Naive B cell (primary cell): ENCODE results near the gene MED31. TPM values are rescaled to one million over a fixed set of nuclear protein-coding genes. Genes with fewer than 3 reads are reported as not detected.

Experiments used
- ATAC-seq, 2 donors: fragments of 150-1000 bp; cut with Tn5 transposase; 2 replicates each; pipeline ENCODE4 v1.10.0; 2021; ENCODE audit warnings: low read depth in 2 of 2, mild to moderate bottlenecking in 2 of 2, moderate library complexity in 2 of 2
- DNase-seq: peaks from one replicate; pipeline ENCODE4 v3.0.0; 2022
- H3K27ac Mint-ChIP-seq, 6 donors: one replicate each; pipeline ENCODE4 v1.8.0; 2020 to 2022; ENCODE audit warnings: mild to moderate bottlenecking in 6 of 6, mixed read lengths in 6 of 6, moderate library complexity in 5 of 6, inconsistent platforms in 2 of 6
- H3K27me3 Mint-ChIP-seq, 3 donors: one replicate each; pipeline ENCODE4 v1.8.0; 2021 to 2022; ENCODE audit warnings: mixed read lengths in 3 of 3, mild to moderate bottlenecking in 1 of 3
- H3K36me3 Mint-ChIP-seq, 2 donors: one replicate each; pipeline ENCODE4 v1.8.0; 2020 to 2022; ENCODE audit warnings: mixed read lengths in 2 of 2, inconsistent platforms in 1 of 2, mild to moderate bottlenecking in 1 of 2
- H3K4me1 Mint-ChIP-seq, 3 donors: one replicate each; pipeline ENCODE4 v1.8.0; 2020 to 2022; ENCODE audit warnings: mixed read lengths in 3 of 3, inconsistent platforms in 1 of 3, mild to moderate bottlenecking in 1 of 3, moderate library complexity in 1 of 3
- H3K4me3 Mint-ChIP-seq, 8 donors: one replicate each; pipeline ENCODE4 v1.8.0; 2020 to 2022; ENCODE audit warnings: mild to moderate bottlenecking in 8 of 8, mixed read lengths in 8 of 8, moderate library complexity in 8 of 8, inconsistent platforms in 2 of 8
- H3K9me3 Mint-ChIP-seq, 7 donors: one replicate each; pipeline ENCODE4 v1.8.0; 2020 to 2022; ENCODE audit warnings: mixed read lengths in 7 of 7, mild to moderate bottlenecking in 5 of 7, inconsistent platforms in 2 of 7, moderate library complexity in 1 of 7
- polyA plus RNA-seq, 6 donors: library from polyadenylated mRNA; unstranded; fragments of 300-500 nt; fragmentation: Illumina TruSeq; gene quantifications; one replicate each; pipeline ENCODE4 v1.2.3, GENCODE V29; 2021; ENCODE audit warnings: low read depth in 6 of 6

MED31 gene
- polyA plus RNA-seq, 6 donors from 2014 or later: 25.7 to 33.8 (median 31.0) TPM

- no peak overlapping the region for H3K27ac Mint-ChIP-seq
- no peaks in the 10 kb centered on the region for H3K9me3 Mint-ChIP-seq
- H3K27me3 Mint-ChIP-seq: peaks cover 21 to 45% (median 43%) of the 10 kb centered on the region in 3 donors
- peaks cover 0 to 20% of the 10 kb centered on the region in 2 donors for H3K36me3 Mint-ChIP-seq
- DNase-seq (no peak), ATAC-seq (no peak)
- H3K4me3 Mint-ChIP-seq: no peak overlapping the region
- no peaks in the 10 kb centered on the region for H3K4me1 Mint-ChIP-seq
Measured at GRCh38 chr17:6684460-6684783, 33.0 kb upstream of the MED31 start.

- H3K9me3 Mint-ChIP-seq: no peaks in the 10 kb centered on the region
- DNase-seq (no peak), ATAC-seq (no peak)
- peaks cover 0 to 20% of the 10 kb centered on the region in 2 donors for H3K36me3 Mint-ChIP-seq
- peaks cover 0 to 1% (median 0%) of the 10 kb centered on the region in 3 donors for H3K4me1 Mint-ChIP-seq
- H3K4me3 Mint-ChIP-seq: peak overlapping the region in 1 of 8 donors; percentile 1
- H3K27ac Mint-ChIP-seq: no peak overlapping the region
- peaks cover 23 to 46% (median 46%) of the 10 kb centered on the region in 3 donors for H3K27me3 Mint-ChIP-seq
Measured at GRCh38 chr17:6683730-6684459, 32.5 kb upstream of the MED31 start.

GRCh38 chr17:6683081-6683684, 31.8 kb upstream of the MED31 start:
- H3K27me3 Mint-ChIP-seq: peaks cover 30 to 53% (median 53%) of the 10 kb centered on the region in 3 donors
- DNase-seq (no peak), ATAC-seq (no peak)
- no peak overlapping the region for H3K27ac Mint-ChIP-seq
- peaks cover 0 to 20% of the 10 kb centered on the region in 2 donors for H3K36me3 Mint-ChIP-seq
- H3K4me3 Mint-ChIP-seq: no peak overlapping the region
- H3K4me1 Mint-ChIP-seq: peaks cover 0 to 8% (median 0%) of the 10 kb centered on the region in 3 donors
- no peaks in the 10 kb centered on the region for H3K9me3 Mint-ChIP-seq

GRCh38 chr17:6682339-6682738, 30.9 kb upstream of the MED31 start:
- H3K4me1 Mint-ChIP-seq: peaks cover 0 to 15% (median 5%) of the 10 kb centered on the region in 3 donors
- H3K27ac Mint-ChIP-seq: no peak overlapping the region
- no peaks in the 10 kb centered on the region for H3K9me3 Mint-ChIP-seq
- H3K27me3 Mint-ChIP-seq: peaks cover 23 to 54% (median 54%) of the 10 kb centered on the region in 3 donors
- ATAC-seq: no peak
- DNase-seq: no peak
- no peak overlapping the region for H3K4me3 Mint-ChIP-seq
- H3K36me3 Mint-ChIP-seq: peaks cover 0 to 20% of the 10 kb centered on the region in 2 donors

DNA sequence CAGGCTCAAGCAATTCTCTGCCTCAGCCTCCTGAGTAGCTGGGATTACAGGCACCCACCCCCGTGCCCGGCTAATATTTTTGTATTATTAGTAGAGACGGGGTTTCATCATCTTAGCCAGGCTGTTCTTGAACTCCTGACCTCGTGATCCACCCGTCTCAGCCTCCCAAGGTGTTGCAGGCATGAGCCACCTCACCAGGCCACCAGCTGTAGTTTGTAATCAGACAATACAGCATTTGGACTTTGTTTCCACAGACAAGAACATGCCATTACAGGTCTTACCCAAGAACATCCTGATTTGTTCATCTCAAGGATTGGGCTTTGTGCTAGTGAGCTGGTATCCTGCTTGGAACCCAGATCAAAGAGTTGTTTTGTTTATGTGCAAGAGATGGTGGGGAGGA, 30.3 kb upstream of the MED31 start:
- DNase-seq (no peak), ATAC-seq (no peak)
- H3K4me3 Mint-ChIP-seq: no peak overlapping the region
- peaks cover 17 to 48% (median 47%) of the 10 kb centered on the region in 3 donors for H3K27me3 Mint-ChIP-seq
- no peak overlapping the region for H3K27ac Mint-ChIP-seq
- peaks cover 0 to 20% of the 10 kb centered on the region in 2 donors for H3K36me3 Mint-ChIP-seq
- H3K4me1 Mint-ChIP-seq: peaks cover 0 to 15% (median 5%) of the 10 kb centered on the region in 3 donors
- no peaks in the 10 kb centered on the region for H3K9me3 Mint-ChIP-seq

GRCh38 chr17:6681176-6681575, 29.8 kb upstream of the MED31 start:
- H3K4me3 Mint-ChIP-seq: no peak overlapping the region
- DNase-seq (no peak), ATAC-seq (no peak)
- peaks cover 0 to 15% (median 5%) of the 10 kb centered on the region in 3 donors for H3K4me1 Mint-ChIP-seq
- peaks cover 0 to 17% of the 10 kb centered on the region in 2 donors for H3K36me3 Mint-ChIP-seq
- H3K27me3 Mint-ChIP-seq: peaks cover 17 to 46% (median 43%) of the 10 kb centered on the region in 3 donors
- H3K27ac Mint-ChIP-seq: peak overlapping the region in 2 of 6 donors; percentile 19 to 53
- no peaks in the 10 kb centered on the region for H3K9me3 Mint-ChIP-seq

- H3K4me1 Mint-ChIP-seq: peaks cover 3 to 15% (median 5%) of the 10 kb centered on the region in 3 donors
- H3K27ac Mint-ChIP-seq: no peak overlapping the region
- ATAC-seq: no peak
- H3K4me3 Mint-ChIP-seq: no peak overlapping the region
- no peaks in the 10 kb centered on the region for H3K9me3 Mint-ChIP-seq
- no peak for DNase-seq
- peaks cover 0 to 9% of the 10 kb centered on the region in 2 donors for H3K36me3 Mint-ChIP-seq
- peaks cover 17 to 33% (median 33%) of the 10 kb centered on the region in 3 donors for H3K27me3 Mint-ChIP-seq
Measured at GRCh38 chr17:6679241-6679640, 27.8 kb upstream of the MED31 start.

DNA sequence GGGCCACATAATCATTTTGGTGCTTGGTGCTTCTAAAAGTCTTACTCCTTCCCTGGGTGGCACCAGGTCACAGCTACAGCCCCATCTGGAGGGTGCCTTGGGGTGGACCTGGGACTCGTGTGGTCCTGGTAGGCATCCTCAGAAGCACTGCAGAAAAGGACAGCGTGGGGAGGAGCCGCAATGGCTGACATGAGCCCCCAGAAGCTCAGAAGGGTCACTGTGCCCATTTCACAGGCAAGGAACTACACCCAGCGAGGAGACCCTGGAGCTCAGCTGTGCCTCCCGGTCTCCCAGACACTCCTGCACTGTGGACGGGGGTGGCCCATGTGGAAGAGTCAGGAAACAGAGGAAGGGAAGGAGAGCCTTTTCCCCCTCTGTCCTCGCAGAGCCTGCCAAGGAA, 26.5 kb upstream of the MED31 start:
- ATAC-seq (no peak), DNase-seq (no peak)
- Mint-ChIP-seq H3K36me3 (peaks cover 0 to 6% of the 10 kb centered on the region in 2 donors), H3K4me3 (no peak overlapping the region), H3K9me3 (no peaks in the 10 kb centered on the region), H3K4me1 (peaks cover 3 to 15% (median 9%) of the 10 kb centered on the region in 3 donors), H3K27ac (no peak overlapping the region), H3K27me3 (peaks cover 14 to 29% (median 26%) of the 10 kb centered on the region in 3 donors)

- peaks cover 14 to 24% (median 21%) of the 10 kb centered on the region in 3 donors for H3K27me3 Mint-ChIP-seq
- DNase-seq: no peak
- H3K36me3 Mint-ChIP-seq: peaks cover 0 to 4% of the 10 kb centered on the region in 2 donors
- no peak for ATAC-seq
- peaks cover 3 to 15% (median 9%) of the 10 kb centered on the region in 3 donors for H3K4me1 Mint-ChIP-seq
- H3K4me3 Mint-ChIP-seq: no peak overlapping the region
- H3K9me3 Mint-ChIP-seq: no peaks in the 10 kb centered on the region
- peak overlapping the region in 1 of 6 donors; percentile 32 for H3K27ac Mint-ChIP-seq
Measured at GRCh38 chr17:6677158-6677831, 25.9 kb upstream of the MED31 start.

GRCh38 chr17:6676802-6677157, 25.4 kb upstream of the MED31 start:
- no peak for ATAC-seq
- DNase-seq: no peak
- H3K27me3 Mint-ChIP-seq: peaks cover 11 to 19% (median 16%) of the 10 kb centered on the region in 3 donors
- H3K9me3 Mint-ChIP-seq: no peaks in the 10 kb centered on the region
- H3K27ac Mint-ChIP-seq: no peak overlapping the region
- H3K4me1 Mint-ChIP-seq: peaks cover 3 to 15% (median 9%) of the 10 kb centered on the region in 3 donors
- H3K4me3 Mint-ChIP-seq: no peak overlapping the region
- no peaks in the 10 kb centered on the region for H3K36me3 Mint-ChIP-seq

DNA sequence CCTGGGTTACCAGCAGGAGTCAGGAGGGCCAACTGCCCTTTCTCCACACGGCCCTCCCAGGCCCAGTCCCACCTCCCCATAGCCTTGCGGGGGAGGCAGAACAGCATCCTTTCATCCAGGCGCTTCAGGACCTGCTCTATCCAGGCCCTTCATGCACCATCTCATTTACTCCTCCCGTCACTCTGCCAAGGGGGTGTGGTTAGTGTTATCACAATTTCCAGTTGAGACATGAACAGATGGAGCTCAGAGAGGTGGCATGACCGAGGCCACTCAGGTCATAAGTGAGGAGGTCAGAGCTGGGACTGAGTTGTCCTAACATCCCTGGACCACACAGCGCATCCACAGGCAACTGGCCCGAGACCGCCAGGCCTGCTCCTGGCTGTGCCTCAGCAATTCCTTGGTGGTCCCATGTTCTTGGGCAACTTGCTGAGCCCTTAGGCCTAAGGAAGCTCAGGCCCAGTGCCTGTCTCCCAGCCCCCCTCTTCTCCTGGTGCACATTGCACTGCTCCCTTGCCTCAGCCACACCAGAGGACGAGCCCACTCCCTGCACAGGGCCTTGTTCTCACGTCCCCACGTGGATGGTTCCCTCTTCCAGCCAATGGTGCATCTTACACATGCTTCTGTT, 23.9 kb upstream of the MED31 start:
- DNase-seq (no peak), ATAC-seq (no peak)
- H3K4me1 Mint-ChIP-seq: peaks cover 3 to 15% (median 9%) of the 10 kb centered on the region in 3 donors
- H3K36me3 Mint-ChIP-seq: no peaks in the 10 kb centered on the region
- peaks cover 9 to 13% (median 11%) of the 10 kb centered on the region in 3 donors for H3K27me3 Mint-ChIP-seq
- no peak overlapping the region for H3K4me3 Mint-ChIP-seq
- peak overlapping the region in 2 of 6 donors; percentile 29 to 87 for H3K27ac Mint-ChIP-seq
- H3K9me3 Mint-ChIP-seq: no peaks in the 10 kb centered on the region

DNA sequence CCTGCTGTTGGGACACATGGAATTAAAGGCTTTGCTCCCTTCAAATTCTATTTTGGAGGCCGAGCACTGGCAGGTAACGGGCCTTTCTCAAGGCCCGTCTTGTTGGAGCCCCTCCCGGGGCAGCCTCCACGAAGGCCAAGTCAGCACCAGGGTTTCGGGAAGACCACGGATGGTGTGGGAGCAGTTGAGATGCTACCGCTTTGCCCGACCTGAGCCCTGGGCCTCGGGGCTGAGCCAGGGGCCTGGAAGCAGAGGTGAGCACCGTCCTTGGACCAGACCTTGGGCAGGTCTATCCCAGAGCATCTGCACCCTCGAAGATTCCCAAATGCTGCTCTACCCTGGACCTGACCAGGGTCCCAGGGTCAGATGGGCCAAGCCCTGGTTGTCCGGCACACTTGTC, 23.2 kb upstream of the MED31 start:
- H3K9me3 Mint-ChIP-seq: no peaks in the 10 kb centered on the region
- no peaks in the 10 kb centered on the region for H3K36me3 Mint-ChIP-seq
- peaks cover 9 to 13% (median 11%) of the 10 kb centered on the region in 3 donors for H3K27me3 Mint-ChIP-seq
- H3K27ac Mint-ChIP-seq: no peak overlapping the region
- H3K4me3 Mint-ChIP-seq: no peak overlapping the region
- ATAC-seq (no peak), DNase-seq (no peak)
- H3K4me1 Mint-ChIP-seq: peaks cover 3 to 19% (median 9%) of the 10 kb centered on the region in 3 donors

DNA sequence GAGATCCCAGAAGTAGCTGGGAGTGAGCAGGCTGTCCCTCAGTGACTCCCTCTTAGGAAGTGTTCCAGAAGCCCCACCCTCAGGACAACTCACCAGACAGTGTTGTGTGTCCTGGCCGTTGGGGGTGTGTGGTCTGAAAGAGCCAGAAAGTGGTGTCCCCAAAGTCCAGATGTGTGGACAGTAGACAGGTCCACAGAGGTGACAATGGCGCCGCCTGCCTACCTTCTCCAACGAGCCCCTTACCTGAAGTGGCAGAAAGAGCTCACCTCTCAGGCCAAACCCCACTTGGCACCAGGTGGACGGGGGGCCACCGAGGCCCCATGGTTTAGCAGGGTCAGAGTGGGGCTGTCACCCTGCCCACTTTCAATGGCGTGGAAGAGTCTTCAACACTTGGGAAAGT, 20.0 kb upstream of the MED31 start:
- Mint-ChIP-seq H3K36me3 (peaks cover 0 to 5% of the 10 kb centered on the region in 2 donors), H3K27ac (no peak overlapping the region), H3K4me3 (no peak overlapping the region), H3K27me3 (no peaks in the 10 kb centered on the region), H3K4me1 (peaks cover 12 to 24% (median 16%) of the 10 kb centered on the region in 3 donors), H3K9me3 (no peaks in the 10 kb centered on the region)
- ATAC-seq (no peak), DNase-seq (no peak)
